ENCODE data around the gene EPHA7. TPM values are rescaled to one million over a fixed set of nuclear protein-coding genes. Genes with fewer than 3 reads are reported as not detected.

EPHA7 gene
- total RNA-seq, 1 donor from 2014 or later: 424 TPM

GRCh38 chr6:93394471-93394870 is 24.9 kb downstream of the EPHA7 start:
- TF ChIP-seq CTCF (IDR thresholded peaks at IDR 0.05): no peak
- peak overlapping the region; percentile 11 for H3K4me3 Mint-ChIP-seq (ENCODE audit: unreplicated experiment)
- H3K27me3 Mint-ChIP-seq (ENCODE audit: unreplicated experiment): no peaks in the 10 kb centered on the region
- peaks cover 61% of the 10 kb centered on the region for H3K36me3 Mint-ChIP-seq (ENCODE audit: unreplicated experiment)
- DNase-seq (ENCODE audit: extremely low spot score, unreplicated experiment): no peak
- H3K4me1 Mint-ChIP-seq (ENCODE audit: unreplicated experiment): peaks cover 74% of the 10 kb centered on the region
- H3K9me3 Mint-ChIP-seq (ENCODE audit: unreplicated experiment): no peaks in the 10 kb centered on the region
- no peak overlapping the region for H3K27ac Mint-ChIP-seq (ENCODE audit: unreplicated experiment)

- Mint-ChIP-seq H3K4me3 (ENCODE audit: unreplicated experiment) (peak overlapping the region; percentile 18), H3K36me3 (ENCODE audit: unreplicated experiment) (peaks cover 62% of the 10 kb centered on the region), H3K27me3 (ENCODE audit: unreplicated experiment) (no peaks in the 10 kb centered on the region), H3K9me3 (ENCODE audit: unreplicated experiment) (no peaks in the 10 kb centered on the region), H3K27ac (ENCODE audit: unreplicated experiment) (peak overlapping the region; percentile 10), H3K4me1 (ENCODE audit: unreplicated experiment) (peaks cover 75% of the 10 kb centered on the region)
- no peak for DNase-seq (ENCODE audit: extremely low spot score, unreplicated experiment)
- no peak for TF ChIP-seq CTCF (IDR thresholded peaks at IDR 0.05)
These were observed 25.7 kb downstream of the EPHA7 start for GRCh38 chr6:93393554-93394074.

- H3K4me3 Mint-ChIP-seq (ENCODE audit: unreplicated experiment): no peak overlapping the region
- H3K27ac Mint-ChIP-seq (ENCODE audit: unreplicated experiment): no peak overlapping the region
- H3K27me3 Mint-ChIP-seq (ENCODE audit: unreplicated experiment): no peaks in the 10 kb centered on the region
- H3K36me3 Mint-ChIP-seq (ENCODE audit: unreplicated experiment): peaks cover 62% of the 10 kb centered on the region
- H3K9me3 Mint-ChIP-seq (ENCODE audit: unreplicated experiment): no peaks in the 10 kb centered on the region
- no peak for DNase-seq (ENCODE audit: extremely low spot score, unreplicated experiment)
- TF ChIP-seq CTCF (IDR thresholded peaks at IDR 0.05): no peak
- peaks cover 75% of the 10 kb centered on the region for H3K4me1 Mint-ChIP-seq (ENCODE audit: unreplicated experiment)
These were observed 26.6 kb downstream of the EPHA7 start for GRCh38 chr6:93392797-93393196.

- peak overlapping the region; percentile 2 for H3K4me3 Mint-ChIP-seq (ENCODE audit: unreplicated experiment)
- peak overlapping the region; percentile 53 for H3K27ac Mint-ChIP-seq (ENCODE audit: unreplicated experiment)
- H3K36me3 Mint-ChIP-seq (ENCODE audit: unreplicated experiment): peaks cover 64% of the 10 kb centered on the region
- no peaks in the 10 kb centered on the region for H3K27me3 Mint-ChIP-seq (ENCODE audit: unreplicated experiment)
- H3K9me3 Mint-ChIP-seq (ENCODE audit: unreplicated experiment): no peaks in the 10 kb centered on the region
- peaks cover 78% of the 10 kb centered on the region for H3K4me1 Mint-ChIP-seq (ENCODE audit: unreplicated experiment)
- DNase-seq (ENCODE audit: extremely low spot score, unreplicated experiment): no peak
- TF ChIP-seq CTCF (IDR thresholded peaks at IDR 0.05): no peak
These were observed 27.4 kb downstream of the EPHA7 start for GRCh38 chr6:93391965-93392364.

- Mint-ChIP-seq H3K27ac (ENCODE audit: unreplicated experiment) (peak overlapping the region; percentile 27), H3K27me3 (ENCODE audit: unreplicated experiment) (no peaks in the 10 kb centered on the region), H3K4me3 (ENCODE audit: unreplicated experiment) (no peak overlapping the region), H3K4me1 (ENCODE audit: unreplicated experiment) (peaks cover 65% of the 10 kb centered on the region), H3K9me3 (ENCODE audit: unreplicated experiment) (no peaks in the 10 kb centered on the region), H3K36me3 (ENCODE audit: unreplicated experiment) (peaks cover 64% of the 10 kb centered on the region)
- no peak for DNase-seq (ENCODE audit: extremely low spot score, unreplicated experiment)
- no peak for TF ChIP-seq CTCF (IDR thresholded peaks at IDR 0.05)
These were observed 30.2 kb downstream of the EPHA7 start for GRCh38 chr6:93389192-93389591.
